OCI-M1 (cell line): ENCODE measurements around the gene SLC38A10.
"Not testable (repeated sequence)": the region's sequence is repeated elsewhere in the genome, so short reads cannot be mapped to it uniquely, and the experiment has no call there.

Experiments used
- DNase-seq: peaks from one replicate; lab custom pipeline; 2025; lab: John Stamatoyannopoulos, UW

SLC38A10 gene

DNA sequence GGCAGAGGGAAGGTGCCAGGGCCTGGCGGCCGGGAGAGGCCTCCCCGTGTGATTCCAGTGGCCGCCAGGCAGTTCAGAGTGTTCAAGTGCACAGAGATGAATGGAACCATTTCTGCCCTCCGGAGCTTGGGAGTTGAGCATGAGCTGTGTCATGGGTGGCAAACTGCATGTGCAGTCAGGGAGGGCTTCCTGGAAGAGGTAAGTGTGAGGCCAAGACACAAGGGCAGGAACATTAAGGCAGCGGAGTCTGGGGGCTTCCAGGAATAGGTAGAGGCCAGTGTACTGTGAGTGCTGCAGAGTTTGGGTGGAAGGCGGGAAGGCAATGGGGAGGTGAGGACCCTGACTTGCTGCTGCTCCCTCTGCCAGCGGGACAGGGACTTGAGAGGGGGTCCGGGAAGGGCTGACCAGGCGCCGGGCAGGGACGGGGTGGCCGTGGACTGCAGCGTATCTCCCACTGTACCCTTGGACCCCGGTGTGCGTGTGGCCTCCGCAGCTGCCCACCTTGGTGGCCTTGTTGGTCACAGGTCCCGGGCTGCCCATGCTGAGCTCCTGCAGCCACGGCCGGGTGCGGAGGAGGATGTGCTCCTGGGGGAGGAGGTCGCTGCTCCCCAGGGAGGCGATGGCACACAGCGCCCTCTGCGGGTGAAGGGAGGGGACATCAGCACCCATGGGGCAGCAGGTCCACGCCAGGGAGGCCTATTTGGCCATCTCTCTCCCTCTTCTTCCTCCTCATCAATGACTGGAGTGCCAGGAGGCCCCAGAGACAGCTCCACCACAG is 64.9 kb downstream of the SLC38A10 start:
- no peak for DNase-seq

- DNase-seq: no peak
These were observed 65.5 kb downstream of the SLC38A10 start for GRCh38 chr17:81229666-81229920.

GRCh38 chr17:81228834-81229665 is 66.1 kb downstream of the SLC38A10 start:
- no peak for DNase-seq

DNA sequence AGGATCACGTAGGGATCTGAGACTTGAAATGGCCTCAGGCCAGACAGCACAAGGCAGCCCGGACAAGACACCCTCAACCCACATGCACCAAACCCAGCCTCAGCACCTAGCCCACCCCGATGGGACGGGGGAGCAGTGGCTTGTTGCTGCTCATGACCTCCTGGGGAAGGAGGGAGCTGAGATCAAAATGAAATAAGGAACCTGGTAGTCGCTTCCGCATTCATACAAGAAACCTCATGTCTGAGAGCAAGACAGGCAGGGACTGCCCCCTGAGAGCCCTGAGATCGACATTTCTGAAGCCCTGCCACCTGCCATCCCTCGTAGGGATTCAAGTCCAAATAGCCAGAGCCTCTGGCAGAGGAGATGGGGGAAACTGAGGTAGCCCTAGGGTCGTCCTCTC is 66.7 kb downstream of the SLC38A10 start:
- DNase-seq: no peak

DNA sequence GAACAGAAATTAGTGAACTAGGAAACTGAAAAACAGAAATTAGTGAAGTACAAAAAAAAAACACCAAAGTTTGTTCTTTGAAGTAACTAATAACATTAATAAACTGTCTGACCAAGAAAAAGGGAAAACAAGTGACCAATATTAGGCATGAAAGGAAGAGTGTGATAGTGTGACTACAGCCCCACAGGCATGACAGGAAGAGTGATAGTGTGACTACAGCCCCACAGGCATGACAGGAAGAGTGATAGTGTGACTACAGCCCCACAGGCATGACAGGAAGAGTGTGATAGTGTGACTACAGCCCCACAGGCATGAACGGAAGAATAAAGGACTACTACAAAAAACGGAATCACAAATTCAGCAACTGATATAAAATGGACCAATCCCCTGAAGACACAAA is 67.5 kb downstream of the SLC38A10 start:
- not testable (repeated sequence) for DNase-seq

DNA sequence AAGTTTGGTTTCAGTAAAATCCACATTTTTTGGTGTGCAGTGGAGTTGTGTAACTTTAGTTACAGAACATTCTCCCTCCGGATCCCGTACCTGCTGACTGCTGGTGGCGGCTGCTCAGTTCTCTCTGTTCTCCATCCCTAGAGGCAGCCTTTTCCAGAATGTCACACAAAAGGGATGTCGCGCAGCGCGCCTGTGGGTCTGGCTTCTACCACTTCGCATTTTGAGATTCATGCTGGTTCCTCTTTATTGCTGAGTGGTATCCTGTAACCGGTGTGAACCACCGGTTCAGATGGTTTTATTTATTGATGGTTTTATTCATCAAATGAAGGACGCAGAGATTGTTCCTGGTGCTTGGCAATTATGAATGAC is 71.4 kb downstream of the SLC38A10 start:
- no peak for DNase-seq

DNA sequence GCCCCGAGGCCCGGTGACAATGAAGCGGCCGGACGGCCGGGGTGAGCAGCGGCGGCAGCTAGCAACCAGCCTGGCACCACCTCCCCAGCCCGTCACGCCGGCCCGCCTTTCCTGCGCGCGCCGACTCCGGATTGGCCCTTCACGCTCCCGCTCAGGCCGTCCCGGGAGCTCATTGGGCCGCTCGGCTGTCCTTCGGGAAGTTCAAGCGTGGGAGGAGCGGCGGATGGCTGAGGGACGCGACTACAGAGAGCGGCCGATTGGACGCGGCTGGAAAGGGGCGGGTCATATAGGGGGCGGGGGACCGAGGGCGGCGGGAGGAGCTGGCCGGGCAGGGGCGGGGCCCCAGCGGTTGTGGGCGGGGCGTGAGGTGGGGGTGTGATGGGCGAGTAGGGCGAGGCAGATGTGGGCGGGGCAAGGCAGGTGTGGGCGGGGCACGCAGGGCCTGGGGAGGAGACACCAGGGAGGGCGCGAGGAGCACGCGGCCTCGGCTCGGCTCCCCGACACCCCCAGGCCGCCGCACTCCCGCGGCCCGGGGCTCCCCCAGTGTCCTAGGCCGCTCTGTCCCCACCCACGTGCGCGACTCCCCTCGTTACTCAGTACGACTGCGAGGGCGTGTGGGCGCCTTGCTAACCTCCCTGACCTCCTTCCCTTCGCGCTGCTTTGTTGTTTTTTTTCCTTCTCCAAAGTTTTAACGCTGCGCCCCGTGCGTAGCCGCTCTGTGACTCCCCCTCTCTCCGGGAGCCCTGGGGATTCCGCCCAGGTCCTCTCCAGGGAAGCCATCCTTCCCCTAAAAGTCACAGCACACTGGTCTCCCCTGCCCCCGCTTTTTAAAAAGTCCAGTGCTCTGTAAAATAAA is 72.0 kb downstream of the SLC38A10 start, which contains the start of gene CEP131:
CEP131 (minus strand) TSS at position 60 of the 856 bp plus-strand sequence. CDS start 2,909 bp downstream, outside the sequence.
- peak; percentile 98 for DNase-seq

- DNase-seq: no peak
These were observed 72.5 kb downstream of the SLC38A10 start for GRCh38 chr17:81222620-81222905.

- DNase-seq: no peak
These were observed 73.1 kb downstream of the SLC38A10 start for GRCh38 chr17:81221842-81222619.

DNA sequence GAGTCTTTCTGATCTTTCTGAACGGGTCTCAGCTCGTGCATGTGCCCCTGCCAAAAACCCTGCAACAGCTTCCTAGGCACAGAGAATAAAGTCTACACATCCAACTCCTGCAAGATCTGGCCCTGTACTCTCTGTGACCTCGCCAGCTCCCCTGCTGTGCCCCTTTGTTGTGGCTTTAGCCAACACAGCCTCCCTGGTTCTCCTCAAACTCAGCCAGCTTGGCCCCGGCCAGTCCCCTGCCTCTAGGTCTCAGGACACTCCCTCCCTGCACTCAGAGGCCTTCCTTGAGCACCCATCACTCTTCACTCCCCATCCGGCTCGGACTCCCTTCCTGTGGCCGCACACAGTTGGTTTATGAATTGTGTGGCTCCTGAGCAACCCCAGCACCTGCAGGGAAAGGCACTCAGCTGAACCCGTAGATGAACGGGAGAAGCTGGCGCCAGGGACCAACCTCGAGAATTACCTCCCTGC is 73.7 kb downstream of the SLC38A10 start:
- DNase-seq: no peak

DNA sequence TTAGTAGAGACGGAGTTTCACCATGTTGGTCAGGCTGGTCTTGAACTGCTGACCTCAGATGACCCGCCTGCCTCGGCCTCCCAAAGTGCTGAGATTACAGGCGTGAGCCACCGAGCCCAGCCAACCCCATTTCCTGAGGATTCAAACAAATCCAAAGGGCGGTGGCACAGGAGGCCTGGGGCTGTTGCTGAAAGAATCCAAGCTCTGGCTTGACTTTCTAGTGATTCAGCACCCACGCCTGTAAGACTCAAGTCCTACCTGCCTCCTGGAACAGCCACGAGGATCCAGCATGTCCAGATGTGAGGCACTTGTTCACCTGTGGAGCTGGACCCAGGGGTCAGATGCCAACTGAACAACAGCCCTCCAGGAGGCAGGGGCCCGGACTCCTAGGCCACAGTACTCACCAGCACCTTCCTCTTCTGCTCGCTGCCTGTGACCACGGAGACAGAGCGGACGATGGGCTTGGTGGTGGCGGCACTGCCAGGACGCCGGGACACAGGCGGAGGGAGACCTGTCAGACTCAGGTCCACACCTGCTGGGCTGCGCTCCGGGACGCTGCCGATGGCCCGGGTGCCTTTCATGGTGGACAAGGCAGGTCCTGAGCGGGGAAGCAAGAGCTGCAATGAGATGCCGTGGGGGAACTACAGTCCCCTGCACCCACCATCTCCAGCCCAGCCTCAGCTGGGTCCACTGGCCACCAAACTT is 75.5 kb downstream of the SLC38A10 start:
- DNase-seq: no peak

- no peak for DNase-seq
These were observed 76.1 kb downstream of the SLC38A10 start for GRCh38 chr17:81218991-81219390.

- no peak for DNase-seq
These were observed 76.6 kb downstream of the SLC38A10 start for GRCh38 chr17:81218459-81218858.

DNA sequence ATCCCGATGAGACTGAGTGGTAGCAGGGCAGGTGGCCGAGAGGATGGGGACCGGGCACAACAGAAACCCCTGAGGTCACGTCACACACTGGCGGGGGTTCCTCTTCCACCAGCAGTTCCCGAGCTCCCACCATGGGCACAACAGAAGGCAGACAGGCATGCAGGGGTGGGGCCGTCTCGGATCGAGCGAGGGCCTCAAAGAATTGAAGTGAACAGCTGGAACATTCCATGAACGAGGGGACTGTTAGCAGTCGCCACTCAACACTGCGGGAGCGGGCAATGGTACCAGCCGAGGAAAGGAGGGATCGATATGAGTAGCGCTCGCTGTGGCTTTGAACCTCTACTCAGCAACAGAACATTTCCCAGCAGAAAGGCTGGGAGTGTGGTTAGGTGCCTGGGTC is 77.6 kb downstream of the SLC38A10 start:
- DNase-seq: no peak

- DNase-seq: no peak
These were observed 81.1 kb downstream of the SLC38A10 start for GRCh38 chr17:81213978-81214377.

- DNase-seq: no peak
These were observed 82.7 kb downstream of the SLC38A10 start for GRCh38 chr17:81212365-81212764.

GRCh38 chr17:81210868-81211267 is 84.2 kb downstream of the SLC38A10 start:
- no peak for DNase-seq

DNA sequence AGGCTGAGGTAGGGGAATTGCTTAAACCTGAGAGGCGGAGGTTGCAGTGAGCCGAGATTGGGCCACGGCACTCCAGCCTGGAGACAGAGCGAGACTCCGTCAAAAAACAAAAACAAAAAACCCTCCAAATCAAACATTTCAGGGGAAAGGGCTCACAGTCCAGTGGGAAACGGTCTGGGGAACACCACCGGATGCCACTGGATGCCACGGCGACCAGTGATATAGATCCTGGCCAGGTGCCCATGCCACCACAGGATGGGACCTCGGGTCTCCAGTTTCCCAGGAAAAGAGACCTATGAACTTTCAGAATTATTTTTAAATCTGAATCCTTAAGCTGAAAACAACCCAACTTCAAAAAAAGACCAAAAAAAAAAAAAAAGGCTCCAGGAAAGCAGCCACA is 84.6 kb downstream of the SLC38A10 start:
- DNase-seq: no peak

DNA sequence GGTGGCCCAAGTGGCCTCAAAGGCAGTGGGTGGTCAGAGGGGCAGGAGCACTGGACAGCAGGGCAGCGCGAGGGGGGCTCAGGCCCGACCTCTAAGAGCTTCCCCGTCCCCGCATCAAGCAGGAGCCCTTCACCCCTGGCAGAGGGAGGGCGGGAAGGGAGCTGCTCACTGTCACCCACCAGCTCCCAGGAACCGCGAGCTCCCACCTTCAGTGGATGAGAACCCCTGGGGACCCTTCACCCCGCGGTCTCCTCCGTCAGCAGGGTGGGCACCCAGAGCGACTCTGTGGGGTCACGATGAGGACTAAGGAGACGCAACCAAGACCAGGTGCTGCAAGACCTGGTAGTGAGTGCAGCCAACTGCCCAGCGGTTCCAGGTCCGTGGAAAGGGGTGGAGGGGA is 86.0 kb downstream of the SLC38A10 start:
- DNase-seq: no peak

DNA sequence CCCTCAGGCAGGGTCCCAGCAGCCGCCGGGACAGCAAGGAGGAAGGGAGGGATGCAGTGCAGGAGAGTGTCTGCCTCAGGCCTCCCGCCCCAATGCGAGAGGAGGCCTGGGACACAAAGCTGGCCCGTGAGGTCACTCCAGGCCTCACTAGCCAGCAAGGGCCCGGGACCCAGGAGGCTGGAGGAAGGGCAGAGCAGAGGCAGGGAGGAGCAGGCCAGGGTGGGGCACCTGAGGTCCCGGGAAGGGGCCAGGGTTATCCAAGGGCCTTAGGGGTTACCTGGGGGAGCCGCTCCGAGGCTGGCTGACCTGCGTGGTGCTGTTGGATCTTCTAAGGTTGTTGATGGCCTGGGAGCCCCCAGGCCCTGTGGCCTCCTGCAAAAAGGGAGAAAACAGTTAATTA is 86.5 kb downstream of the SLC38A10 start:
- DNase-seq: no peak
